Measurements from ENCODE around the gene CRYGC. TPM values are rescaled to one million over a fixed set of nuclear protein-coding genes. Genes with fewer than 3 reads are reported as not detected.

The CRYGC gene
- total and polyA plus RNA-seq, 2 donors (not counting 1 experiment from before 2014, with no cell fraction given) = not detected

- DNase-seq (no peak), ATAC-seq (ENCODE audit: low read depth) (no peak)
- Histone ChIP-seq H3K79me2 (ENCODE audit: control insufficient read depth, insufficient read depth, low read length) (no peaks in the 10 kb centered on the region), H3K9ac (ENCODE audit: low read length) (no peak overlapping the region), H3K4me1 (ENCODE audit: control insufficient read depth in 2 of 2, insufficient read depth in 2 of 2, low read length in 2 of 2) (peaks cover 0 to 8% of the 10 kb centered on the region in 2 donors), H3K9me3 (ENCODE audit: control extremely low read depth in 1 of 3, control insufficient read depth in 2 of 3, insufficient read depth in 1 of 3, low read length in 2 of 3) (no peaks in the 10 kb centered on the region), H3K27ac (ENCODE audit: low read length in 2 of 2) (no peak overlapping the region), H3K27me3 (replicated peaks in 1 of 4; ENCODE audit: control extremely low read depth in 1 of 4, control insufficient read depth in 3 of 4, insufficient read depth in 4 of 4, low read length in 3 of 4) (peaks cover 0 to 20% (median 12%) of the 10 kb centered on the region in 4 experiments), H2AFZ (ENCODE audit: insufficient read depth, low read depth, low read length, poor library complexity, severe bottlenecking) (no peak overlapping the region), H3K4me2 (replicated peaks; ENCODE audit: low read depth, low read length, poor library complexity, severe bottlenecking) (no peak overlapping the region), H3K36me3 (replicated peaks in 1 of 2; ENCODE audit: control extremely low read depth in 1 of 2, control insufficient read depth in 1 of 2, extremely low read depth in 1 of 2, insufficient read depth in 2 of 2, low read length in 1 of 2) (no peaks in the 10 kb centered on the region), H3K4me3 (ENCODE audit: control extremely low read depth in 1 of 5, extremely low read depth in 1 of 5, insufficient read depth in 1 of 5, low read depth in 2 of 5, low read length in 4 of 5) (no peak overlapping the region), H4K20me1 (ENCODE audit: control insufficient read depth, insufficient read depth, low read length, poor library complexity, severe bottlenecking) (no peaks in the 10 kb centered on the region)
- H3K27me3 Mint-ChIP-seq = peaks cover 41% of the 10 kb centered on the region
- no peak overlapping the region for H3K27ac Mint-ChIP-seq
- POLR2A ChIA-PET = no interaction called here
- H3K4me3 Mint-ChIP-seq = no peak overlapping the region
- 90% methylated on average over 11 of the region's 12 CpGs for WGBS (ENCODE audit: insufficient coverage)
- intact Hi-C loops (cut with micrococcal nuclease) = no loop called here
- CTCF ChIA-PET = no interaction called here
- H3K9me3 Mint-ChIP-seq (ENCODE audit: insufficient read depth) = no peaks in the 10 kb centered on the region
- peaks cover 11% of the 10 kb centered on the region for H3K4me1 Mint-ChIP-seq
- TF ChIP-seq CTCF (IDR thresholded peaks at IDR 0.05) (no peak), EZH2 (IDR thresholded peaks at IDR 0.05; ENCODE audit: borderline replicate concordance, insufficient read depth, low read depth, low read length, poor library complexity, severe bottlenecking) (no peak)
Measured at GRCh38 chr2:208128136-208128535, 1.5 kb downstream of the CRYGC start.

GRCh38 chr2:208127090-208127489 is 2.5 kb downstream of the CRYGC start:
- H4K20me1 ChIP-seq (ENCODE audit: control insufficient read depth, insufficient read depth, low read length, poor library complexity, severe bottlenecking) = no peaks in the 10 kb centered on the region
- no CpG with 5 or more reads among the region's 4 CpGs for WGBS (ENCODE audit: insufficient coverage)
- intact Hi-C loops (cut with micrococcal nuclease) = no loop called here
- H3K27me3 ChIP-seq (replicated peaks in 1 of 4; ENCODE audit: control extremely low read depth in 1 of 4, control insufficient read depth in 3 of 4, insufficient read depth in 4 of 4, low read length in 3 of 4) = peaks cover 0 to 20% (median 13%) of the 10 kb centered on the region in 4 experiments
- Mint-ChIP-seq H3K9me3 (ENCODE audit: insufficient read depth) (no peaks in the 10 kb centered on the region), H3K27me3 (peaks cover 34% of the 10 kb centered on the region), H3K27ac (no peak overlapping the region), H3K4me3 (no peak overlapping the region), H3K4me1 (peaks cover 11% of the 10 kb centered on the region)
- H3K9ac ChIP-seq (ENCODE audit: low read length) = no peak overlapping the region
- ChIA-PET POLR2A (no interaction called here), CTCF (no interaction called here)
- H3K4me3 ChIP-seq (ENCODE audit: control extremely low read depth in 1 of 5, extremely low read depth in 1 of 5, insufficient read depth in 1 of 5, low read depth in 2 of 5, low read length in 4 of 5) = no peak overlapping the region
- no peaks in the 10 kb centered on the region for H3K79me2 ChIP-seq (ENCODE audit: control insufficient read depth, insufficient read depth, low read length)
- no peak overlapping the region for H3K4me2 ChIP-seq (replicated peaks; ENCODE audit: low read depth, low read length, poor library complexity, severe bottlenecking)
- no peak overlapping the region for H2AFZ ChIP-seq (ENCODE audit: insufficient read depth, low read depth, low read length, poor library complexity, severe bottlenecking)
- TF ChIP-seq CTCF (IDR thresholded peaks at IDR 0.05) (no peak), EZH2 (IDR thresholded peaks at IDR 0.05; ENCODE audit: borderline replicate concordance, insufficient read depth, low read depth, low read length, poor library complexity, severe bottlenecking) (no peak)
- no peak for ATAC-seq (ENCODE audit: low read depth)
- H3K4me1 ChIP-seq (ENCODE audit: control insufficient read depth in 2 of 2, insufficient read depth in 2 of 2, low read length in 2 of 2) = peaks cover 0 to 8% of the 10 kb centered on the region in 2 donors
- no peak for DNase-seq
- H3K36me3 ChIP-seq (replicated peaks in 1 of 2; ENCODE audit: control extremely low read depth in 1 of 2, control insufficient read depth in 1 of 2, extremely low read depth in 1 of 2, insufficient read depth in 2 of 2, low read length in 1 of 2) = no peaks in the 10 kb centered on the region
- no peak overlapping the region for H3K27ac ChIP-seq (ENCODE audit: low read length in 2 of 2)
- H3K9me3 ChIP-seq (ENCODE audit: control extremely low read depth in 1 of 3, control insufficient read depth in 2 of 3, insufficient read depth in 1 of 3, low read length in 2 of 3) = no peaks in the 10 kb centered on the region
